Thyroid gland (tissue), 4 donors: ENCODE results near the gene LSM4.

Source experiments
- CTCF ChIP-seq, 6 experiments: fragments of 200-600 bp in 3 of 6; fragments of 450-650 bp in 3 of 6; sonication (generic) in 3 of 6; IDR thresholded peaks; one replicate each; pipeline ENCODE4 v1.5.1; 2016 to 2019; ENCODE audit warnings: antibody characterized with exemption in 6 of 6, mild to moderate bottlenecking in 2 of 6, inconsistent platforms in 1 of 6, moderate library complexity in 1 of 6
- POLR2A ChIP-seq, 2 donors: fragments of 450-650 bp; IDR thresholded peaks; one replicate each; pipeline ENCODE4 v1.6.1; 2017; ENCODE audit warnings: antibody characterized with exemption in 2 of 2, mild to moderate bottlenecking in 2 of 2, moderate library complexity in 1 of 2

GRCh38 chr19:18322318-18322758 lies 538 bp downstream of the LSM4 start:
- TF ChIP-seq POLR2A (IDR thresholded peaks at IDR 0.05): no peak
- no peak for TF ChIP-seq CTCF (IDR thresholded peaks at IDR 0.05)
